NCI-H345 treated with DMSO at 0.1 percent for 48 hours (cell line): Measurements from ENCODE around the gene PDZD4.
A peak's percentile ranks its signal among the peaks of the same experiment; 100 is the strongest.

ENCODE experiments used
- DNase-seq: peaks from one replicate; lab custom pipeline; 2025; ENCODE audit not compliant: unreplicated experiment; lab: John Stamatoyannopoulos, UW

PDZD4 gene, protein sequence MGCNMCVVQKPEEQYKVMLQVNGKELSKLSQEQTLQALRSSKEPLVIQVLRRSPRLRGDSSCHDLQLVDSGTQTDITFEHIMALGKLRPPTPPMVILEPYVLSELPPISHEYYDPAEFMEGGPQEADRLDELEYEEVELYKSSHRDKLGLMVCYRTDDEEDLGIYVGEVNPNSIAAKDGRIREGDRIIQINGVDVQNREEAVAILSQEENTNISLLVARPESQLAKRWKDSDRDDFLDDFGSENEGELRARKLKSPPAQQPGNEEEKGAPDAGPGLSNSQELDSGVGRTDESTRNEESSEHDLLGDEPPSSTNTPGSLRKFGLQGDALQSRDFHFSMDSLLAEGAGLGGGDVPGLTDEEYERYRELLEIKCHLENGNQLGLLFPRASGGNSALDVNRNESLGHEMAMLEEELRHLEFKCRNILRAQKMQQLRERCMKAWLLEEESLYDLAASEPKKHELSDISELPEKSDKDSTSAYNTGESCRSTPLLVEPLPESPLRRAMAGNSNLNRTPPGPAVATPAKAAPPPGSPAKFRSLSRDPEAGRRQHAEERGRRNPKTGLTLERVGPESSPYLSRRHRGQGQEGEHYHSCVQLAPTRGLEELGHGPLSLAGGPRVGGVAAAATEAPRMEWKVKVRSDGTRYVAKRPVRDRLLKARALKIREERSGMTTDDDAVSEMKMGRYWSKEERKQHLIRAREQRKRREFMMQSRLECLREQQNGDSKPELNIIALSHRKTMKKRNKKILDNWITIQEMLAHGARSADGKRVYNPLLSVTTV

DNA sequence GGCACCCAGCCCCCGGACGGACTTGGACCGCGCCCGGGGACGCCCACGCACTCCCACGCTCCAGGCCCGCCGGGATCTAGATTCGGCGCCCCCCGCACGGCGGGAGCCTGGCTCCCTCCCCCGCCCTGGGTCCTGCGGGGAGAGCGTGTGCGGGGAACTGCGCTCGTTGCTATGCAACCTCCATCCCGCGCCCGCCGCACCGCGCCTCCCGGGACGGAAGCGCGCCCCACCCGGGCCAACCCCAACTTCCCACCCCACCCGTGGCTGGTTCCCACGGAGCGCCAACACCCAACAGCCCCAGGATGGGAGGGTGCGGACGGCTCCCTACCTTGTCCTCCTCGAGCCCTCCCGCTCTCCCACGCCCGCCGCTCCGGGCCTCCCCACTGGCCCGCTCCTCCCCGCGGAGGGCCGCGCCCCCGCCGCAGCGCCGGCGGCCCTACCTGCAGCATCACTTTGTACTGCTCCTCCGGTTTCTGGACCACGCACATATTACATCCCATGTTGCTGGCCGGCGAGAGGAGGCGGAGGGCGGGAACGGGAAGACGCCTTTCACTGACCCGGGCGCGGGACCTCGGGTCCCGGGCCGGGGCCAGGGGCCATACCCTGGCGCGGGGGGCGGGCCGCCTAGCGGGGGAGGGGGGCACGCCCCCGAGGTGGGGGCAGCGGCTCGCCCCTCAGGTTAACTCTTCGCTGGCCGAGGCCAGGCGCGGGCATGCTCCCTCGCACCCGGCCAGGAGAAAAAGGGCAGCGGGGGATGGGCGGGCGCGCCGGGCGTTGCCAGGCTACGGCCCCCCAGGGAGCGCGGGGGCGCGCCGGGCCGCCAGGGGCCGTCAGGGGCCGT lies at the start of gene PDZD4:
Gene PDZD4 (minus strand): TSS at position 746 of the 841 bp plus-strand sequence. CDS start 246 bp downstream, at position 500.
- no peak for DNase-seq

DNA sequence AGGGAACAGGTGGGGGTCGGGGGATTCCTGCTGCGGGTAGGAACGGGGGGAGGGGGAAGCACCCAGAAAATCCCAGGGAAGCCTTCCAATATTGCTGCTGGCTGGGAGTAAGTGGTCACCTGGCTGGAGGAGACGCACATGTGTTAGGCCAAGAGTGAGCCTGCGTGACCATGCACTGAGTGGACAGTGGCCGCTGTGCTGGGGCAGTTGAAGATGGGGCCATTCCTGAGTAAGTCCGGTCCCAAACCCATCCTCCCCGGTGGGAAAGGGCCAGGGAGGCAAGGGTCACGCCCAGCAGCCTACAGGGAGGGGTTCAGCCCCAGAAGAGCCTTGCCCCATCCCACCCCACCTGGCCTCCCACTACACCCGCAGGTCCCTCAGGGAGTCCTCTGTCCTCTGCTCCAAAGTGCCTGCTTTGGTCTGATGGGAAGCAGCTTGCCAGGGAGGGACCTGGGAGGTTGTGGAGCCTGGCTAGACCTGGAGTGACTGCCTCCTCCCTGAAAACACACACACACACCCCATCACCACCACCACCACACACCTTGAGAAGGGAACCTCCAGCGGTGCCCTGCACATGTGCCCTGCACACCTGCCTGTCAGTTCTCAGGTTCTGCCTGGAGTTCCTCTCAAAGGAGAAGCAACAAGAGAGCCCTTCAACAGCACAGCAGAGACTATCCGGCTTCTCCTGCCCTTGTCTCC lies 49.5 kb upstream of the PDZD4 start:
- DNase-seq: no peak

DNA sequence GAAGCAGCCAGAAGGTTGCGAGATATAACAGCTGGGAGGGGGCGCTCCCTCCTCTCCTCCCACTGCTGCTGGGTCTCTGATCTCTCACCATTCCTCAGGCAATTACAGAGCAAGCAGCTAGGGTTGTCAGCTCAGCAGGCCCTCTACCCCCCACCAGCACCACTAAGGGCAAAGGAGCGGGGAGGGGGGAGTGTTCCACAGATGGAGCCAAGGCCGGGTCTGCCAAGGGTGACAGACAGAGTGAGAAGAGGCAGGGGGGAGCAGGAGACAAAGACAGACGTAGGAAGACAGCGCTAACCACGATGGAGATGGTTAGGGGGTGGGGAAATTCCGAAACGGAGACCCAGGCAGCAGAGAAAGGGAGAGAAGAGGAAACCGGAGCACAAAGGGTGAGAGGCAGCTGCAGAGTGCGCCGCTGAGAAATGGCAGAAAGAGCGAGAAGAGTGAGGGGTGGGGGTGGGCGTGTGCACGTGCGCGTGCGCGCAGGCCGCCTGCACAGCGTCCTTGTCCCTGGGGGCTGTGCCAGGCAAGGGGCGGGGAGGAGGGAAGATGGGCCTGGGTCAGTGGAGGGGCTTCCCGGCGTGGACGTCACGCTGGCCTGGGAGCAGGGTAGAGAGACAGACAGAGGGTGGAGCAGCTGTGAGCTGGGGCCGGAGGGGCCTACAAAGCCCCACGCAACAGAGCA lies 48.8 kb upstream of the PDZD4 start:
- DNase-seq: peak; percentile 69

DNA sequence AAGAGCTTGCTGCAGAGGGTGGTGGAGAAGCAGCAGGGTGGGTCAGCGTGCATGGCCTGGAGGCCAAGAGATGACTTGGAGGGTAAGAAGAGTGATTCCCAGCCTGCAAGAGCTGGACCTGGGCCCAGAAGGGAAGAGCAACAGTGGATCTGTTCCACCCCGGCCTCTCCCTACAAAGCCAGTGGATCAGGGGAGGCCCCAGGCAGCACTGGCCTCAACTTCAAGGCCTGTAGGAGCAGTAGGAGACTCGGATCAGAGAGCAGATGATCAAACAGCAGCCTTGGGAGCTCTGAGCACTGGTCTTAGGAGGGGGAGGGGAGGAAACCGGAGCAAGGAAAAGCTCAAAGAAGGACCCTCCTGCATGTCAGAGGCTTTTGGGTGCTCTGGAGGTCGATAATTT lies 48.0 kb upstream of the PDZD4 start:
- no peak for DNase-seq

DNA sequence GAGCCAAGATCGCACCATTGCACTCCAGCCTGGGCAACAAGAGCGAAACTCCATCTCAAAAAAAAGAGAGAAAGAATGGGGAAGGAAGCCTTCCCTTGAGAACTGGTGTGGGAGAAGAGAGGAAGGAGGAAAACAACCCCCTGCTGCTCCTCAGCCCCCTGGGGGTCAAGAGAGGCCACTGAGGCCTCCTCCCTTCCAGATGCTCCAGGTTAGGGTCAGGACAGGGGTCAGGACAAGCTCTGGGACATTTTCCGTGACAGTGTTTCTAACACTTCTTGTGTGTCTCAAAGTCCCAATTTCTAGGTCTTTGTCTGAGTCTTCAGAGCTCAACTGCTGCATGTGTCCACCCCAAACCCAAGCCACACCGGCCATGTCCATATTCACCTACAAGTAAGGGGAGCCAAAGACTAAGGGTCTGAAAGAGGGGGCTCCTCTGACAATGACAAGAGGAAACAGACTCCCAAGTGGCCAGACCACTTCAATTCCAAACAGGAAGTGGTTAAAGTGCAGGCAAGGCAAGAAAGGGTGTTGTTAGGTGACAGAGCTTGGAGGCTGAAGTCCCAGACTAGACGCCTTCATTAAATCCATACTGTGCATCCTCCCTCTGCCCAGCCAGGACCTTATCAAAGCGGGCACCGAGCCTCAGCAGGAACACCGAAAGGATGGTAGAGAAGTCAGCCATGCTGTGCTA lies 47.4 kb upstream of the PDZD4 start:
- DNase-seq: no peak

DNA sequence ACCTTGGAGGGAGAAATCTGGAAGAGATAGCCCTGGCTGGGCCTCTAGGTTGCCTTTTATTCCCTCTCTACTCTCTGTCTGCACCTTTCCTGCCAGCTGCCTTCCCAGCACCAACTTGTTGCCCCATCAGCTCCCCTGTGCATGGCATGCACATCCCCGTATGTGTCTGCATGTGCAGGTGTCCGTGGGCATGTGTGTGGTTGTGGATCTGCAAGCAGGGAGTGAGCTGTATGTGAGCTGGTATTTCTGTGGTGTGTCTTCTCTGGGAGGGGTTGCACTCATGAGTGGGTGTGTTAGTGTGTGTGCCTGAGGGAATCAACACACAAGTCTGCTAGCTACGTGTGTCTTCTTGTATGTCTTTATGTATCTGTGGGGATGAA lies 45.8 kb upstream of the PDZD4 start:
- DNase-seq: no peak

DNA sequence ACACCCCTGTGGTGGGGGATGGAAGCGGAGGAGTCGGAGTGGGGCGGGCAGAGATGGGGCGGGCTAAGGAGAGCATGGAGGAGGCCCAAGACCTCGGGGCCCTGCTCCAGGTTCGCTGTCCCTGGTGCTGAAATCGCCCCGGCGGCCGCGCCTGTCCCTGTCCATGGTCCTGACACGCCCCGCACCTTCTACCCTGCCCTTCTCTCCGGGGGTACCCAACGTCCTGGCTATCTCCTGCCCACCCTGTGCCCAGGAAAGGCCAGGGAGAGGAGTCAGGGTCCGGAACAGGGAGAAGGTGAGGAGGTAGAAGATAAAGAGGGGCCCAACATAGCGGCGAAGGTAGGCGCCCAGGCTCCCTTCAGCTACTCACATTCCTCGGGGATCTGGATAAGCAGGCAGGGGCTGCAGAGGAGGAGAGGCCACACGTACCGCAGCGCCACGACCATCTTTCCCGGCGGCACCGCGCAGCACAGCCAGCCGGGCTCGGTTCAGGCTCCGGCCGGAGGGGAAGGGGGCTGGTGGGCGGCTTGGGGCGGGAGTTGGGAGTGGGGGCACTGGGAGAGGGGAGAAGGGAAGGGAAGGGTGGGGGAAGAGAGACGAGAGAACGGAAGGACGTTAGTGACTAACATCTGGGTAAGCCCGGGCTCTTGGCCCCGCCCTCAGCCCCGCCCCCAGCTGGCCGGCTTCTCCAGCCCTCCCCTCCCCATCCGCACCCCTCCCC lies 45.2 kb upstream of the PDZD4 start:
- no peak for DNase-seq

DNA sequence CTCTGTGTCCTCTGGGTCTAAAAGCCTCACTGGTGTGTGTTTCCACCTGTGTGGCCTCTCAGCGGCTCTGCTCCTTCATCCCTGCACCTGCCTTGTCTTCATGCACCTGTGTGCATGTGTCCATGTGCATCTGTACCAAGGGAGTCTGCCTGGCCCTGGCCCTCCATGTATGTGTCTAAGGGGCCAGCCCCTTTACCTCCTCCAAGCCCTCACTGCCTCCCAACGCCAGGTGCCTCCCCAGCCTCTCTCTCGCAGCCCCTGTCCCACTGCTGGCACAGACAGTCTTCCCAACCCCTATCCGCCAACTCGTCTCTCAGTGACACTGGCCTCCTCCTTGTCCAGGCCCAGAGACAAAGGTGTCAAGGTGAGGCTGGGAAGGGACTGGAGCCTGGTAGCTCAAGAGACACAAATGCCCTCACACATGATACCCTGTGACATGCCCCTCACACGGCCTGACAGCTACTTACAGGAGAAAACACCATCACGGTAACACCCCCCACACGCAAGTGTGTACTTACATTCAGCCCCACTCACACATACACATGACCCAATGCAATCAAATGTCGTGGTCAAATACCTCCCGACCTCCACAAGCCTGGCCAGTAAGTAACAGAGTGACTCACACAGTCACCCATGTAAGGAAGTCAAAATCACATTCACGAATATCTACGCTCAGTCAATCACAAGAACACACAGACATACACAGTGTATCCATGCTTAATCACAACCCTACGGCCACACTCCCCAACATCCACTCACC lies 44.2 kb upstream of the PDZD4 start:
- DNase-seq: no peak

DNA sequence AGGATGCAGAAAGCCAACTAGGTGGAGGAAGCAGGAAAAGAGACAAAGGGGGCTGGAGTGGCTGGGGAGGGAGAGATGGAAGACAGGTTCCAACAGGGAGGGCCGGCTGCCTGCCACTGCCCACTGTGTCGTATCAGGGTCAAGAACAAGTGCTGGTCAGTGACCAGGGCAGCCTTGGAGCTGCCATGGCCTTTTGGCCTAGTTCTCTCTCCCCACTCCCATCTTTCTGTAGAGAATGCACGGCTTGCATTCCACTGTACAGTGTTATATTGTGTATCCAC lies 43.7 kb upstream of the PDZD4 start:
- DNase-seq: no peak

DNA sequence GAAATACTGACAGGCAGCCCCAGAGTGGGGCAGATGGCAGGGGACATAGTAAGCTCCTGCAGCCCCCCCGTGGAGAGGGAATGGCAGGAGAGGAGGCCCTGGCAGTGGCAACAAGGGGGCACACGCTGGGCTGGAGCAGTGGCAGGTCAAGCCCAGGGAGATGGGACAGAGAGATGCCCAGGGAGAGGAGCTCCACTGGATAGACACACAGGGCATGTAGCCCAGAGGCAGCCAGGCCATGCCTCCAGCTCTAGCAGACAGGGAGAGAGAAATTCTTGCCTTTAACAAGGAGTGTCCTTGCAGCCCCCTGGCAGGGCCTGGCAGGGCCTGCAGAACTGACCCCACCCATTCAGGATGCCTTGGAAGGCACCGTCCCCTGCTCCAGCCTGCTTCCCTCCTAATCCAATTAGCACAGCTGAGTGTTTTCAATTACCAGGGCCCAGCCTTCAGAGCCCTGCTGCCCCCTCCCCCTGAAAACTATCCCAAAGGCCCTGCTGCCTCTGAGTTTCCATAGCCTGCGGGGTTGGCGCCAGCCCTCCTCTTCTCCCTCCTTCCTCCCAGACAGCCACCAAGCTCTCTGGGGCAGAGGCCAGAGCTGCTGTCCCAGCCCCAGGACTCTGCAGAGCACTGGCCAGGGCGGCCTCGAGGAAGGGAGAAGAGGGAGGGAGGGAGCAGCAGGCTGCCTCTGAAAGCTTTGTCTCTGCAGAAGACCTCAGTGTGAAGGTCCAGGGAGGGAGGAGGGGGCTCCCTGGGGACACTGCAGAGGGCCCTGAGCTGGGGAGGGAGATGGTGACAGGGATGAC lies 43.1 kb upstream of the PDZD4 start:
- DNase-seq: no peak

DNA sequence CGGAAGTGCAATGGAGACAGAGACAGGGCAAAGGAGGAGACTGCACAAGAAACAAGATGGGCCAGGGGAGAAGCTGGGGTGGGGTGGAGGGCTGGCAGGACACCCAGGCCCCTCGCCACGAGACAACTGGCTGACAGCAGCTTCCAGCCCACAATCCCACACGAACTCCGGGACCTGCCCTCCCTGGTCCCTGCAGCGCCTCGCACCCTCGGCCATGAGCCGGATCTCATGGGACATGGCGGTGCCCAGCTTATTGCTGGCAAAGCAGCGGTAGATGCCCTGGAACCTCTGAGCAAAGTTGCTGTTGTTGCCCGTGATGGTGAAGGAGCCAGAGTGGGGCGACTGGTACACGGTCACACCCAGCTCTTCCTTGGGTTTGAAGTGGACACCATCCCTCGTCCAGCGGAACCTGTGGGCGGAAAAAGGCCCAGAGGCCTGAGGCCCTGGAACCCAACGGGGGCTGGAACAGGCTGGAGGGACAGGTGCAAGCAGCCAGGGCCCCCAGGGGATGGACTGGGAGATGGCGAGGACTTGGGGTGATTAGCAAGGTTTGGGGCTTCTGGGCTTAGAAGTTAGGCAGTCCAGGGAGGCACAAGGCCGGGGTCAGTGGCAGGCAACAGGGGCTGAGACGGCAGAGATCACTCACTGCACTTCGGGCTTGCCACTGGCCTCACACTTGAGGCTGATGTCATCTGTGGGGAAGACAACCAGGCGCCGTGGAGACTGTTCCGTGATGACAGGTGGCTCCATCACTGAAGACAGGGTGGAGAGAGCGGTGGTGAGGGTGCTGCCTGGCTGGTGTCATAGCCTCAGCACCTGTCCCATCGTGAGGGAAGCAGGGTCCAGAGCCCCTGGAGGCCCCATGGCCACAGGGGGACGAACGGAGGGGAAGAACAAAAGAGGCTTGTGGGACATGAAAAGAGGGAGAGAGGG lies 41.9 kb upstream of the PDZD4 start:
- no peak for DNase-seq

DNA sequence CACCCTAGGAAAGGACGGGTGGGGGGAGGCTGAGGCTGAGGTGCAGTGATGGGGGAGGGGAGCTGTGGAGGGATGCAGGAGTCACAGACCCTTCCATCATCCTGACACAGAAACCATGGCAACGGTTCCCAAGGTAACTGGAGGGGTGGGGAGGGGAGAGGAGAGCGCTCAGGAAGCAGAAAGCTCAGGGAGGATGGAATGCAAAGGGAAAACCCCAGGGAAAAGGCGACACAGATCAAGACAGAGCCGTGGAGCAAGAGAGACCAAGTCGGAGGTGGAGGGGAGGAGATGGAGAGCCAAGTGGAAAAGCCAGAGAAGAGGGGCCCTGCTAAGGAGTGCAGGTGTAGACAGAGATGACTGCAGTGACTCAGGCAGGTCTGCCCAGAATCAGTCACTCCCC lies 41.1 kb upstream of the PDZD4 start:
- DNase-seq: no peak

DNA sequence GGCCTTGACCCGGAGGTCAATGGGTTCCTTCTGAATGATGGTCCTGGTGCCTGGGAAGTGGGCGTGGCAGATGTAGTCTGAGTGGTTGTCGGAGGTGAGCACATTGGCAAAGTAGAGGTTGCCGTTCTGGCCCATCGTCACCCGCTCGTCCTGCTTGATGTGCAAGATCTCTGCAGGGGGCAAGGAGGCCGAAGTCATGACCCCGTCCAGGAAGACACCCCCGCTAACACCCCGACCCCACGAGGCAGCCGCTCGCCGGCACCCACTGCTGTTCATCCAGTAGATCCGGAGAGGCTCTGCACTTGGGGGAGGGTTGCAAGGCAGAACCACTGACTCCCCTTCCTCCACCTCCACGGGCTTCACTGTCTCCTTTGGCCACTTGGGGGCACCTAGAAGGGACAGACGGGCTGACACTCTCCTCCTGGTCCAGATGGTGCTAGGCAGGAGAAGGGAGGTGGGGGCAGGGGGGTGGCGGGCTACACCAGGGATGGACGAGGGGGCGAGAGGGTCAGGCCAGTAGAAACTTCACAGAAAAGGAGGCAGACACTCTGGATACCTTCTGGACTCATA lies 40.5 kb upstream of the PDZD4 start:
- no peak for DNase-seq

DNA sequence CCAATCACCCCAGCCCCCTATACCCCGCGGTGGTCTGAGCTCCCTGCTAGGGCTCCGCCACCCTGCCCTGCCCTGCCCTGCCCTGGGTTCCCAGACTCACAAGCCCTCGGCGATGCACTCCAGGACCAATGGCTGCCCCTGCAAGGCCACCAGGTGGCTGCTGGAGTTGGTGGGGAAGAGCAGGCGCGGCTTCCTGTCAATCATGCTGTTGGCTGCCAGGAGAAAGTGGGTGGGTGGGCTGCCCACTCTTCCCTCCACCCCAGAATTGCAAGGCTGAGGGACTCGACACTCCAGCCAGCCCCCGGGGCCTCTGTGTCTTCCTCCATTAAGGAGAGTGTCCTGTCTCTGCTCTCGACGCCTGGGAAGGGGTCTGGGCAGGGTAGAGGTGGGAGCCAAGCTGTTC lies 39.9 kb upstream of the PDZD4 start:
- DNase-seq: no peak

DNA sequence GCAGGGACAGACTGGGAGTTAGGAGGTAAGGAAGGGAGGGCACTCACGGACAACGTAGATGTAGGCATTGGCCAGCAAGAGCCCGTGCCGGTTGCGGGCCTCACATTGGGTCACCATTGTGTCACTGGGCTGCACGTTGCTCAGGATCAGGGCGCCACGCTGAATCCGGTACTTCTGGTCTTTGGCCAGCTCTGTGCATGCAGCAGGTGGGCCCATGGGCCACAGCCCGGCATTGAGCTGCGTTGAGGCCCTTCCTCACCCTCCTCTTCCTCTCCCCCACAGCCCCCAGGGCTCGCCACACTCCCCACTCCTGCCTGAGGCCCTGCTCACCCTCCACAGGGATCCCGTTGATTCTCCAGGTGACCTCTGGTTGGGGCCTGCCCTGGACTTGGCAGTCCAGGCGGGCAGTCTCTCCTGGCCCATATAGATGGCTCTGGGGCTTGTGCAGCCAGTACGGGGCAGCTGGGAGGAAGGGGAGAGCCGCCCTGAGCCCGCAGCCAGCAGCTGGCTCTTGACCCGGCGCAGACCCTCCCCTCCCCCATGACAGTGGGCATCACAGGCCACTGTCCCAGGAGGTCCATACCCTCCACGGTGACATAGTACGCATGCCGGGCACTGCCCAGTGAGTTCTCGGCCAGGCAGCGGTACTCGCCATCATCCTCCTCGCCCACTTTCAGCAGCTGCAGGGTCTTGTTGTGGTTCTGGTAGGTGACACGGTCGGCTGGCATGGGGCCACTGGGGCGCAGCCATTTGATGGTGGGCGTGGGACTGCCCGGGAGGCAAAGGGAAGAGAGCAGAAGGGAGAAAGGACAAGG lies 39.3 kb upstream of the PDZD4 start:
- no peak for DNase-seq
